B cell (primary cell): Measurements from ENCODE around the gene FGF18.

Experiments
- EZH2 ChIP-seq: IDR thresholded peaks from 2 replicates; pipeline ENCODE4 v1.6.1; 2012; ENCODE audit warnings: borderline replicate concordance, low read depth, mild to moderate bottlenecking, moderate library complexity, low read length; ENCODE audit not compliant: insufficient read depth, poor library complexity, severe bottlenecking
- TF ChIP-seq, protein P1 (sequence below): fragments of 200-600 bp; IDR thresholded peaks from one replicate; pipeline ENCODE4 v1.8.0; 2022; ENCODE audit warnings: antibody characterized with exemption, mild to moderate bottlenecking

DNA sequence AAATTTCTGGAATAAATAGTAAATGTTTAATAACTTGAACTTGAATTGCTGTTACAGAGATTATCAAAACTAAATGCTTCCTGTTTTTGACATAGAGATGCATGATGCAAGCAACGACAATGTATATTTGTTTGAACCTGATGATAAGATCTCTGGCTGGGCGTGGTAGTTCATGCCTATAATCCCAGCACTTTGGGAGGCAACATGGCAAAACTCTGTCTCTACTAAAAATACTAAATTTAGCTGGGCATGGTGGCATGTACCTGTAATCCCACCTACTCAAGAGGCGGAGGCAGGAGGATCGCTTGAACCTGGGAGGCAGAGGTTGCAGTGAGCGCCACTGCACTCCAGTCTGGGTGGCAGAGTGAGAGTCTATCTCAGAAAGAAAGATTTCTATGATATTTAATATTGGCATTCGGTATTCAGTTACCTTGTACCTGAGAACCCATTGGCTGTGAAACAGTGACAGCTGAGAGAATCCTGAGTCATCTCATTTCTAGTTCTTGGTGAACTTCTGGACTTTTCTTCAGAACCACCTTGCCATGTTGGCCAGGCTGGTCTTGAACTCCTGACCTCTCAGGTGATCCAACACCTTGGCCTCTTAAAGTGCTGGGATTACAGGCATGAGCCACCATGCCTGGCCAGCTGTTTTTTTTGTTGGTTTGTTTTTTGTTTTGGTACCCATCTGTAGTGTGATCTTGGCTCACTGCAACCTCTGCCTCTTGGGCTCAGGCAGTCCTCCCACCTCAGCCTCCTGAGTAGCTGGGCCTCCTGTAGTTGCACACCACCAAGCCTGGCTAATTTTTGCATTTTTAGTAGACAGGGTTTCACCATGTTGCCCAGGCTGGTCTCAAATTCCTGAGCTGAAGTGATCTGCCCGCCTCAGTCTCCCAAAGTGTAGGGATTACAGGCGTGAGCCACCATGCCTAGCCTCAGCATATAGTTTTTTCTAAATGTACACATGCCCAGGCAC lies 10.0 kb upstream of the FGF18 start:
- TF ChIP-seq, protein P1, sequence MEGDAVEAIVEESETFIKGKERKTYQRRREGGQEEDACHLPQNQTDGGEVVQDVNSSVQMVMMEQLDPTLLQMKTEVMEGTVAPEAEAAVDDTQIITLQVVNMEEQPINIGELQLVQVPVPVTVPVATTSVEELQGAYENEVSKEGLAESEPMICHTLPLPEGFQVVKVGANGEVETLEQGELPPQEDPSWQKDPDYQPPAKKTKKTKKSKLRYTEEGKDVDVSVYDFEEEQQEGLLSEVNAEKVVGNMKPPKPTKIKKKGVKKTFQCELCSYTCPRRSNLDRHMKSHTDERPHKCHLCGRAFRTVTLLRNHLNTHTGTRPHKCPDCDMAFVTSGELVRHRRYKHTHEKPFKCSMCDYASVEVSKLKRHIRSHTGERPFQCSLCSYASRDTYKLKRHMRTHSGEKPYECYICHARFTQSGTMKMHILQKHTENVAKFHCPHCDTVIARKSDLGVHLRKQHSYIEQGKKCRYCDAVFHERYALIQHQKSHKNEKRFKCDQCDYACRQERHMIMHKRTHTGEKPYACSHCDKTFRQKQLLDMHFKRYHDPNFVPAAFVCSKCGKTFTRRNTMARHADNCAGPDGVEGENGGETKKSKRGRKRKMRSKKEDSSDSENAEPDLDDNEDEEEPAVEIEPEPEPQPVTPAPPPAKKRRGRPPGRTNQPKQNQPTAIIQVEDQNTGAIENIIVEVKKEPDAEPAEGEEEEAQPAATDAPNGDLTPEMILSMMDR, result no peak
- TF ChIP-seq EZH2, result no peak
